Stimulated activated CD8-positive, alpha-beta memory T cell treated with anti-CD3 and anti-CD28 coated beads, Interleukin-4, amount 100 ng/mL, for 1 hour (primary cell): ENCODE measurements around the gene SOCS7.

Experiments used
- DNase-seq, 2 donors: peaks; one replicate each; pipeline ENCODE4 v3.0.0-alpha.2; 2020; ENCODE audit warnings: low read depth in 2 of 2, low spot score in 1 of 2

SOCS7 gene

GRCh38 chr17:38358586-38359513 lies 7.2 kb downstream of the SOCS7 start:
- DNase-seq: no peak

DNA sequence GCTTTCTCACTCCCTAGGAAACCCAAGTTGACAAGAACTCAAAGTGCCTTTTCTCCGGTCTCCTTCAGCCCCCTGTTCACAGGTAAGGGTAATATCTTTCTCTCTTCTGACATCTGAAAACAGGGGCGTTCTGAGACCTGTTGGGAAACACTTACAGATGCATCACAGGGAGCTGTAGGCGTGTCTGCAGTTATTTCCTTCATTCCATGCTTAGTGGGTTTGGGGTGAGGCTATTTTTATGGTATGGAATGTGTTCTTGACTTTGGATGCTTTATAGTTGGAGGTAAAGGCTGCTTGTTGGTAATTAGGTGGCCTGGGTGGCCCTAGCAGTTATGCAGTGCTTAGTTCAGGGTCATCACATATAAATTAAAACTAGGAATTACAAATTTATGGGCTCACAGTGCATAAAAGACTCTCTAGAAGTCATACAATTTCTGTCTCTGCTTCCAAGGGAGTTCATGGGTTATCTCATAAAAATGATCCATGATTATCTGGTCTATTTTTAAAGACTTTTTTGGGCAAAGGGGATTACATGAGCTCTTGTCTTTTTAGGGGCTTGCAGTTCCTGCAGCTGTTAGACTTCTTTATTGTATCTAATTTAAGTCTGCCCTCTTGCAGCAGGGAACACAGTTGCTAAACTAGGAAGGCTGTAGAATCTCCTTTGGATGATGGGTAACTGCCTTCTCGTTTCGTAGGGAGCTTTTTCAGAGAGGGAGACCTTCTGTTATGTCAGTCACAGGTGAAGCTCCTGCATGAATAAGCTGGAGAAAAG lies 10.2 kb downstream of the SOCS7 start:
- no peak for DNase-seq

GRCh38 chr17:38363016-38363415 lies 11.4 kb downstream of the SOCS7 start:
- no peak for DNase-seq

DNA sequence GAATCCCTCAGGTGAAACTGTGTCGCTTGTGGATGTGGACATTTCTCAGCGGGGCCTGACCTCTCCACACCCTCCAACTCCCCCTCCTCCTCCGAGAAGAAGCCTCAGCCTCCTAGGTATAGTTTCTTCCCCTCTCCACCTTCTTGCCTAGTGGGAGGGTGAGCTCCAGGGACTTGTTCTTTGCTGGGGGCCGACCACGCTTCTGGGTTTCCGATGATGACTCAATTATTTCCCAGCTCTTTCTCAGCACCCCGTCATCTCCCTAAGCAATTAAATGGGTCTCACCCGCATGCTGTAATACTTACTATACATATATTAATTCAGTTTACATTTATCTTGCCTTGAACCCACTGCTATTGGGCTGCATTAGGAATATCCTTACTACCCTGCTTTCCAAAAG lies 13.1 kb downstream of the SOCS7 start:
- no peak for DNase-seq

DNA sequence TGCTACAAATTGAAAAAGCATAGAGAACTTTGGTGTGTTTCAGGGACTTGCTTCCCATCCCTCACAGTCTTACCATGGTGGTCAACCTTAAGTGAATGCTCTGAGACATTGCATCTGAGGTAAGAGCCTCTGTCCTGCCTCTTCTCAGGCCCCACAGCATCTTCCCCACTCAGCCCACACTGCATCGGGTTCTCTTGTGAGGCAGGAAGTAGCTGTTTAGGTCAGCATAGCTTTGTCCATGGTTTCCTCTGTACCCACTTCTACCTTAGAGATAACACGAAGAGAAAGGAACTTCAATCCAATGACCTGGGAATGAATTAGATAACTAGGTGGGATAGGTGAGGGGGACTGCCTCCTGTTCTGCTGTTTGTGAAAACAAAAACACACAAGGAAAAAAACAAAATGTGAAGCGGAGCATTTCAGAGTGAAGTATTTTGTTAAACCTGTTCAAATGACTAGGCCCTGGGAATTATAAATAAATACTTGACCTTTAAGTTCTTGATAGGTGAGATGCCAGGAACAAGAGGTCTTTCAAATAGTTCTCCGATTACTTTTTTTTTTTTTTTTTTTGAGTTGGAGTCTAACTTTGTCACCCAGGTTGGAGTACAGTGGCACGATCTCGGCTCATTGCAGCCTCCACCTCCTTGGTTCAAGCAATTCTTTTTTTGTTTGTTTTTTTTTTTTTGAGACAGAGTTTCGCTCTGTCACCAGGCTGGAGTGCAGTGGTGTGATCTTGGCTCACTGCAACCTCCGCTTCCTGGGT lies 17.7 kb downstream of the SOCS7 start:
- DNase-seq: no peak

- no peak for DNase-seq
Observed at GRCh38 chr17:38379448-38379847, 27.8 kb downstream of the SOCS7 start.

GRCh38 chr17:38395090-38395489 lies 43.4 kb downstream of the SOCS7 start:
- no peak for DNase-seq

- no peak for DNase-seq
Observed at GRCh38 chr17:38397227-38397626, 45.6 kb downstream of the SOCS7 start.

DNA sequence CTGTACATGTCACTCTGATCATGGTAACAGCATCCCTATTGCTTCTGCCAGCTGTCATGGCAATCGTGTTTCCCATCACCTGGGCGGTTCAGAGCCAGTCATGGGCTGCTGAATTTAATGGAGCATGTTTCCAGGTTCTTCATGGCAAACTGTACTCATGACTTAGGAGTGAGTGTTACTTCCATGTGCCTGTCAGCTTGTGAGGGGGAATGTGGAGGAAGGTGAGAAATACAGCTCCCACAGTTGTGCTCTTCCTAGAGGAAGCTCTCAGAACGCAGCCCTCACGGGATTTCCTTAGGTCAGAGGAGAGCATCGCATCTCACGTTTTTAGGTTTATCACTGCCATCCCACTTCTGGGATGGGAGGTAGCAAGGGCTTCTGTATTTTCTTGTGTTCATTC lies 48.6 kb downstream of the SOCS7 start:
- DNase-seq: no peak

DNA sequence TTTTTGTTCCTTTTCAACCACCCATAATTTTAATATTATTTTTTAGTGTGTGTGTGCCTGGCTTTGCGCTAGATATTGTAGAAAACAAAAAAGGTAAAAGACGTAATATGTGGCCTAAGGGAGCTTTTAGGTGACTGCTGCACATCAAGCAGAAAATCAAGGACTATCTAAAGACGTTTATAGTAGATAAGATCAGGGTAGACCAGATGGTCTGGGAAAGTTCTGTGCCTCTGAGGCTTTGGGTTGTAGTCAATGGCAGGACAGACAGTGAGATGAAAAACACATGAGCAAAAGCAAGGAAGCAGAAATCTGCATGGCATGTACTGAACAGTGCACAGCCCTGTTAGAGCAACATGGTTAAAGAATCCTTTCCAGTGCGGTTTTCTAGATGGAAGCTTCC lies 49.8 kb downstream of the SOCS7 start:
- DNase-seq: no peak

GRCh38 chr17:38402897-38403296 lies 51.3 kb downstream of the SOCS7 start:
- DNase-seq: no peak

- DNase-seq: no peak
Observed at GRCh38 chr17:38403491-38403890, 51.8 kb downstream of the SOCS7 start.

DNA sequence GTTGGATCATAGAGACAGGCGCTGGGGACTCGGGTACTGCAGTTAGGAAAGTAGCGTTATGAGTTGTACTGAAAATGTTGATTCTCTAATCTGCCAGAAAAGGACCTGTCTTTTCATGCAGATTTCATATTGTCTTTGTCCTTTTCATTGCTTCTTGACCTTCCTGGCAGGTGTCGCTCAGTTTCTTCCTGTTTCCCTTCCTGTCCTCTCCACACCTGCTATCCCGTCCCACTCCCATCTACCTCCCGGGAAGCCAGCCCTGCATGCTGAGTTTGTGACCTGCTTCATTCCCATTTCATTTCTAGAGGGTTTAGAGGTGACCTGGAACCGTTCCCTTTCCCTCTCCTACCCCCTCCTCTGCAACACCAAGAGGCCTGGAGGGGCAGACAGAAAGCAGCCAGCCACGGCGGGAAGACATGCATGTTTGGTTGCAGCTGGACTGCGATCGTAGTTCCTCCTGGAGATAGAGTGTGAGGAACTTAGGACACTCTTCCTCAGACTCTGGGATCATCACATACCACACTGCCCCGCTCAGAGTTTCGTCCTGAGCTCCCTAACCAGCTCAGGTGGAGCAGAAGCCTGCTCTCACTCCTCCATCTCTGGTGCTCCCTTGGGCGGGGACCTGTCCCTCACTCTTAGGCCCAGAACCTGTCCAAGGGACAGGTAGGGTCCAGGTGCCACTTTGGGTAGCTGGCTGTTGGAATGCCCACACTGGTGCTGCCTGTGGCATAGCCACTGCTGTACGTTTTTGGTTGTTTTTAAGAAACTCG lies 52.7 kb downstream of the SOCS7 start:
- no peak for DNase-seq

DNA sequence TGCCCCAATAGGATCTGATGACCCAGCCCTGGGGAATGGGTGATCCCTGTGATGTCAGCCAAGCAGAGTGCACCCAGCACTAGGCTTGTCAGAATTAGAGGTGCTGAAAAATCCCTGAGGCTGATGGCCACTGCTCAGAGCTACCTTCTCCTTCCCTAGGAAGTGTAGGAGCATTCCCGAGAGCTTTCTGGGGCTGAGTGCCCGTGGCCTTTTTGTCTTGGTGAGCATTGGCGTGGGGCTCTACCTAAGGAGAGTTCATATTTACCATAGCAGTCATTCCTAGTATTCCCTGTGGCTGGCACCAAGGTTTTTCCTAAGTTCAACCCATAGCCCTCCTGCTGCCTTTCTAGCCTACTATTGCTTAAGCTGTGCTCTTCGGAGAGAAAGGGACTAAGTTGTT lies 54.0 kb downstream of the SOCS7 start:
- no peak for DNase-seq

GRCh38 chr17:38410201-38410600 lies 58.6 kb downstream of the SOCS7 start:
- no peak for DNase-seq

DNA sequence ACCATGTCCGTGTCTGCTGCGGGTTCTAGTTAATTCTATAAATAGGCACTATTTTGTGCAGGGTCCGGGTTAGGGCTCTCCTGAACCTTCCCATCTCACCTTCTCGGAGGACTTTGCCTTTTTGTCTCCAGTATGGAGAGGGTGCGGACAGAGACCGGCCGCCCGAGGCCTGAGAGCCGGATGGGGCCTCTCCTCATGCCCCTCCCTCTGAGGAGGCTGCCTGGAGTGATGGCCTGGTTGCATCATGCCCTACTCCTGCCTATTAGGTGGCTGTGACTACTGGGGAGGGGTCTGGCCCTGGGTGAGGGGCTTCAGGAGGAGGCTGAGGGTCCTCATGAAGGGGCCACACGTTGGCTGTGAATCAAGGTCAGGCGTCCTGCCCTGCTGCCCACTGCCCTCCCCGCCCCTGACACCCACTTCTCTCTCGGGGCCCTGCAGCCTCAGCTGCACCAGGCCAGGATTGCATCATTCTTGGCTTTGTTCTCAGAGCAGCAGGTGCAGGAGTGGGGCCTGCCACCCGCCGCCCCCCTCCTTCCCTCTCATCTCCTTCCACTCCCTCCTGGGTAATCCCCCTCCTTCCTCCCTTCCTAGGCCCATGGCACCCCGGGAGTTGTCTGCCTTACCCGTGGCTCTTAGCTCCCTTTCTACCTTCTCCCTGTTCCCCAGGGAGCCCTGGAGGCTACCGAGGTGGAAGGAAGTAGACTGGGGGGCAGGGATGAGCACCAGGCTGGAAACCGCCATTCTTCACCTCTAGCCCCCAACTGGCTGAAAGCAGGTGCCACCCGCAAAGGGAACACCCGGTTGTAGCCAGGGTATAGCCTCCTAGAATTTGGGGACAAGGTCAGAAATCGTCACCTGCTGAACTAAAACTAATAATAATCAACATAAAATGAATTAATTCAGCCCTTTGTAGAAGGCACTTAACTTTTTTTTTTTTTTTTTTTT lies 63.9 kb downstream of the SOCS7 start:
- DNase-seq: no peak

DNA sequence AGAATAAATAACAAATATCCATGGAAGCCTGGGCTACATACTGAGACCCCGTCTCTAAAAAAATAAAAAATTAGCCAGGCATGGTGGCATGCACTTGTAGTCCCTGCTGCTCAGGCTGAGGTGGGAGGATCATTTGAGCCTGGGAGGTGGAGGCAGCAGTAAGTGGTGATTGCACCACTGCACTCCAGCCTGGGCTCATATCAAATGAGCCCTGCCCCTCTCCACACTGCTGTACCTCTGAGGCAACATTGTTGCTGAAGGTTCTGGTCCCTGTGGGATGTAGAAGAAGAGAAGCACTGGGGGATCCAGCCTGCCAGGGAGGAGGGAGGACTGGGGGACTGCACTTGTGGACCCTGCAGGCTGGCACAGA lies 65.2 kb downstream of the SOCS7 start:
- no peak for DNase-seq

DNA sequence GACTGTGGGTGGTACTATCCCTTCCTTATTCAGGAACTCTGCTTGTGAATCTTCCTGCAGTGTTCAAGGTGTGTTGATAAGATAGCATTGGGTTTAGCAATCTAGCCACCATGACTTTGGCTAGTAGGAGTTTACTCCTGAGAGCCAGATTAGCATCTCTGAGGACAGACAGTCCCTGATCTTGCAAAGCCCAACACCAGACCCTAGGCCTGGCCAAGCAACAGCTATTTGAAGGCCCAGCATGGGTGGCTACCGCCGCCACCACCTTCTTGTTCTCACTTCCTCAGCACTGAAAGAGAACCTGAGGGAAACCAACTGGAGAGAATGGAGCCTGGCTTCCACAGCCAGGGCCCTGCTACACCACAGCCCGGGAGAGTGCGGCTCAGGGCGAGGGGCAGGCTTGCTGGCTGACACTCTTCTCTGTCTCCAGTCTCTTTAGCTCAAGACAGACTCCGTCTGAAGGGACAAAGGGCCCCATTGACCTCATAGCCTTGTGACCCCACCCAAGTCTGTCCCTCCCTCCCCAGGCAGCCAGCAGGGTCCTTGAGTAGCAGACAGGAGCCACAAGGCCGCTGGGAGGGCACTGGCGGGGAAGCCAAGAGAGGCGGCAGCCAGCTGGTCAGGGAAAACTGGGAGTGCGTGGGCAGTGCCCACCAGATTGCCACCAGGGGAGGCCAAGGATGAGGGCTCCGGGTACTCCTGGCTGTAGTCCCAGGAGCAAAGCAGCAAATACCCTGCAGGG lies 65.7 kb downstream of the SOCS7 start:
- no peak for DNase-seq

DNA sequence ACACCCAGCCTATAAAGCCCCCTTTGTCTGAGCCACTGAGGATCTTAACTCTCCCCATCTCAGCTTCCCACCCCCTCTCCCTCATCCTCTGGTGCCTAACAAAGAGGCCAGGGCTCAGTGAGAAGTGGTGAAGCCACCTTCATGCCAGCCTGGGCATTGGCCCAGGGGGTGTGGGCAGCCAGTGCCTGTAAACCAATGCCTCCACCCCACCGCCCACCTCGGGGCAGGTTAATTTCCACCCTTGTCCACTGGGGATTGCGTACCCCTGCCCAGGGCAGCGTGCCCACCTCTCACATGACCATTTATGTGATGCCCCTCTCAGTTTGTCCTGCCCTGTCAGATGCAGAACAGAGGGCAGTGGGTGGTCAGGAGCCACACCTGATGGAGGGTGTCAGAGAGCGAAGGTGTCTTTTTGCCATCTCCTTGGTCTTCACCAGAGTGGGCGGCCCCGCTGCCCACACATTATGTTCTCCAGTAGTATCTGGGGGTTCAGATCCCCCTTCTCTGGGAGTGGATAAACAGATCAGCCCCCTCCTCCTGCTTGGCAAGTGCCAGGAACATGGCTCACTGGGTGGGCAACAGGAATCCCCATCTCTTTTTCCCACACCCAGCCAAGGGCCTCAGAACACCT lies 66.5 kb downstream of the SOCS7 start:
- no peak for DNase-seq
